NCI-H510A treated with DMSO at 0.1 percent for 48 hours (cell line): ENCODE measurements around the gene DDHD1.
"Not testable (repeated sequence)": the region's sequence is repeated elsewhere in the genome, so short reads cannot be mapped to it uniquely, and the experiment has no call there.

Experiments
- DNase-seq: peaks from one replicate; lab custom pipeline; 2025; lab: John Stamatoyannopoulos, UW

The DDHD1 gene

DNA sequence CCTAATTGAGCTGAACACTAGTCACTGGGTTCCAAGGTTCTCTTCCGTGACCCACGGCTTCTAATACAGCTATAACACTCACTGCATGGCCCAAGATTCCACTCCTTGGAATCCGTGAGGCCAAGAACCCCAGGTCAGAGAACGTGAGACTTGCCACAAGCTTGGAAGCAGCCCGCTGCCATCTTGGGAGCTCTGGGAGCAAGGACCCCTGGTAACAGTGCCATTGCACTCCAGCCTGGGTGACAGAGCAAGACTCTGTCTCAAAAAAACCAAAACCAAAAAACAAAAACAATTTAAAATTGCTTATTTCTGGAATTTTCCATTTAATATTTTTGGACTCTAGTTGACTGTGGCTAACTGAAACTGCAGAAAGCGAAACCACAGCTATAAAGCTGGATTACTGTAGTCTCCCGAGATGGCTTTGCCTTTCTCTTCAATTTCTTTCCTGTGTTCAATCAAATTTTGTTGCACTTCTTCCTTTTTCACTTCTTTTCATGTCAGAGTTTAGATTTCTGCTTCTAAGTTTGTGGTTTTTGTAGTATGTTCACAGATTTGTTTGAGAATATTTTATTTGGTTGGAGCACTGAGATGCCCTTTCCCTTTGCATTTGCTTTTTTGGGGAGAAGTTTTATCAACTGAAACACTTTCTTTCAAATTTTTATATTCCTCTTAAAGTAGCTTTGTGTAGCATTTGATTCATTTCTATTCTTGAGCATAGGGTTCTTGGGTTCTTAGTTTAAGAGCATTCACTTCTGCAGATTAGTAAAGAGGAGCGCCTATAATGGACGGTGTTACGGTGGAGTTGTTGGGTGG, 44.6 kb downstream of the DDHD1 start:
- no peak for DNase-seq

GRCh38 chr14:53106768-53107167, 46.4 kb downstream of the DDHD1 start:
- no peak for DNase-seq

DNA sequence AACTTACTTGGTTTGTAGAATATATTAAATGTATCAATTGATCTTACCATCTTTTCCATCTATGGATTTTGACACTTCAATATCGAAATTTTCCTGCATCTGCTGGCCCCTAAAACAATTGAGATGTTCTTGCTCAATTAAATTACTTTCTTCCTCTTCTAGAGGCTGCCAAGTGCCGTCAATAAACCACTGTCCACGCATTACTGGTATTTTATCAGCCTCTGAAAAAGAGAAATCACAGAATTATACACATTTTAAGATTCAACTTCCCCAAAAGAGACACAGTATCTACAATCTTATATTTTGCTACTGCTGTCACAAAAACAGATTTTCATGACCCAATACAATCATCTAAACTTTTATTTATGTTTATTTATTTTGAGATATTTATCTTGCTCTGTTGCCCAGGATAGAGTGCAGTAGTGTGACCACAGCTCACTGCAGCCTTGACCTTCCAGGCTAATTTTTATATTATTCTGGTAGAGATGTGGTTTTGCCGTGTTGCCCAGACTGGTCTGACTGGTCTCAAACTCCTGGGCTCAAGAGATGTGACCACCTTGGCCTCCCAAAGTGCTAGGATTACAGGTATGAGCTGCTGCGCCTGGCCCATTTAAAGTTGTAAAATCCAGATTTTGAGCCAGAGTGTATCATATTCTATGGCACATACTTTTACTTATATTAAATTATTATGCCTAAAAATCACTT, 49.3 kb downstream of the DDHD1 start:
- DNase-seq = no peak

DNA sequence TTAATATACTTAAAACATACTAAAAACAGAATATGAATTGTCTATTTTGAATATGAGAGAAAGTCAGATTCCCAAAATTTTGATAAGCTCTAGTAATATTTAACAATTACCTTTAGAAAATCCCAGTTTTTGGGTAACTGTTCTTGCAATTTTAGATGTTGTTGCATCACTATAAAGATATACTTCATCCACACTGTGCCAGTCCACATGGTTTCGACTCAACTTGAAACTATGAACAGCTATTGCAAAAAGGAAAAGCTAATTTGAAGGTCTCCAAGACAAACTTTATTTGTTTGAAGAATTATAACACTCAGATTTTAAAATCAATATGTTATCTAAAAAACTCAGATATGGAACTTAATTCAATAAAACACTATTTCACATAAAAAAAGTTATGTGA, 59.9 kb downstream of the DDHD1 start:
- no peak for DNase-seq

- no peak for DNase-seq
Measured at GRCh38 chr14:53090853-53091252, 62.3 kb downstream of the DDHD1 start.

DNA sequence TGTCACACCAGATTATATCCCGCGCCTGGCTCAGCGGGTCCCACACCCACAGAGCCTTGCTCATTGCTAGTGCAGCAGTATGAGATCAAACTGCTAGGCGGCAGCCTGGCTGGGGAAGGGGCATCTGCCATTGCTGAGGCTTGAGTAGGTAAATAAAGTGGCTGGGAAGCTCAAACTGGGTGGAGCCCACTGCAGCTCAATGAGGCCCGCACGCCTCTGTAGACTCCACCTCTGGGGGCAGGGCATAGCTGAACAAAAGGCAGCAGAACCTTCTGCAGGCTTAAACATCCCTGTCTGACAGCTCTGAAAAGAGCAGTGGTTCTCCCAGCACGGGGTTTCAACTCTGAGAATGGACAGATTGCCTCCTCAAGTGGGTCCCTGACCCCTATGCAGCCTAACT, 68.2 kb downstream of the DDHD1 start:
- not testable (repeated sequence) for DNase-seq

GRCh38 chr14:53064475-53064874, 88.6 kb downstream of the DDHD1 start:
- DNase-seq = no peak

GRCh38 chr14:53062856-53063255, 90.3 kb downstream of the DDHD1 start:
- no peak for DNase-seq

- no peak for DNase-seq
Measured at GRCh38 chr14:53060046-53060445, 93.1 kb downstream of the DDHD1 start.

- peak; percentile 45 for DNase-seq
Measured at GRCh38 chr14:53055003-53055402, 98.1 kb downstream of the DDHD1 start.

GRCh38 chr14:53054457-53054856, 98.7 kb downstream of the DDHD1 start:
- no peak for DNase-seq

DNA sequence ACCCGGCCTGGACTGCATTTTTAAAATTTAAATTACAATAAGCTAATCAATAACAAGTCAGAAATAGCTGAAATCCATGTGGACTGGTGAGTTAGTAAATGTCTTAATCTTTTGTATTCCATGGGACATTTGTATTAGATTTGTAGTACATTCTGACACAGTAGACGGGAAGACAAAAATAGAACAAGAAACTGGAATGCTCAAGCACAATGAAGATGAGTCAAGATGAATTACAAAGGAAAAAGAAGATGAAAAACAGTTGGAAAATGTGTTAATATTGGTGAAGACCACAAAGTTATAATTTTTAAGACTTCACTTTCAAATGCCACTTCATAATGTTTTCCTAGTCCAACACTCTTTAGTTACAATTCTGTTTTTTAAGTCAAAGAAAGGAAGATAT, 104.5 kb downstream of the DDHD1 start:
- DNase-seq = no peak

- DNase-seq = no peak
Measured at GRCh38 chr14:53047307-53048069, 105.6 kb downstream of the DDHD1 start.

- DNase-seq = no peak
Measured at GRCh38 chr14:53044486-53044885, 108.6 kb downstream of the DDHD1 start.

DNA sequence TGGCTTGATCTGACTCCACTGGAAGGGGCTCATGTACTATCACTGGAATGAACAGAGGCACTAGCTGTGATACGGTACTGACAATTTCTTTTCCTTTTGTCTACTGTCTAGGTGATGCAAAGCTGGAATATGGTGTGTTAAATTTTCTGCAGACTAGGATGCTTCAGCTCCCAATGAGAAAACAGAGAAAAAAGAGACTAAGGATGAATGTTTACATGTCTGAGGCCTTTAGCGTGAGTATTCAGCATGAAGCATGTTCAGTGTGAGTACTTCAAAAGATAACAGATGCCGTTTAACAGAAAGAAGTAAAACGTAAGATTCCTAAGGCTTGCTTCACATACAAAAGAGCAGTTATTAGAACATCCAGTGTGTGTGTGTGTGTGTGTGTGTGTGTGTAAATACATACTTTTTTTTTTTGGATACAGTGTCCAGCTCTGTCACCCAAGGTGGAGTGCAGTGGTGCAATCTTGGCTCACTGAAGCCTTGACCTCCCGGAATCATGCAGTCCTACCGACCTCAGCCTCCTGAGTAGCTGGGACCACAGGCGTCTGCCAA, 110.0 kb downstream of the DDHD1 start:
- no peak for DNase-seq

- DNase-seq = no peak
Measured at GRCh38 chr14:53042480-53042879, 110.6 kb downstream of the DDHD1 start.

- no peak for DNase-seq
Measured at GRCh38 chr14:53041067-53041466, 112.1 kb downstream of the DDHD1 start.

- no peak for DNase-seq
Measured at GRCh38 chr14:53038629-53039028, 114.5 kb downstream of the DDHD1 start.

- DNase-seq = no peak
Measured at GRCh38 chr14:53037016-53037415, 116.1 kb downstream of the DDHD1 start.

GRCh38 chr14:53035336-53036210, 117.5 kb downstream of the DDHD1 start:
- DNase-seq = no peak

DNA sequence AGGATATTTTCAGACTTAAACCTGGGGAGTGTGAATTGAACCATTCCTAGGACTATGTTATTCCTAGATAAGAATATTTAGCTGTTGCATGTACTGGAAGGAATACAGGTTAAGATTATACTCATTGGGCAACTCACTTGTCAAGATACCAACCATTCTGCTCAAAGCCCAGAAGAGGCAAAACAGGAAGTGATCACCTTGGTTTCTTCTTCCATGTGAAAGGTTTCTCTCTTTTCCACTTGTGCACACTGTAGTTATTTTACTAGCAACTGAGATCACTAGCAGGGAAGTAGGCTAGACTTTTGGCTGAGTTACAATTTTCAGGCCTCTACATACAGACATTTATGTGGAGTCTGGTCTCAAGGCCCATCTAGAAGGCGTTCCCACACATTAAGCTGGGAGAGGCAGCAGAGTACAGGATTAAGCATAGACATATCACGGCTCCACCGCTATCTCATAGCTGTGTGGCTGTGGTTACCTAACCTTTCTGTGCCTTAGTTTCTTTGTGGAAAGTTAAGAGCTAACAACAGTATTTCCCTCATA, 118.4 kb downstream of the DDHD1 start:
- no peak for DNase-seq
